Measurements from ENCODE around the gene MYBBP1A.

GRCh38 chr17:4582691-4583090, 27.5 kb upstream of the MYBBP1A start:
- TF ChIP-seq CTCF (IDR thresholded peaks at IDR 0.05 in 2 of 3, conservative IDR thresholded peaks at IDR 0.05 in 1 of 3; ENCODE audit: insufficient read depth in 2 of 3, low read depth in 1 of 3, low read length in 3 of 3) (no peak), ZC3H8 (IDR thresholded peaks at IDR 0.05) (no peak), MYC (IDR thresholded peaks at IDR 0.05; ENCODE audit: low read depth, low read length) (no peak), MYC (CRISPR knock-in tag; IDR thresholded peaks at IDR 0.05; ENCODE audit: borderline replicate concordance, low read depth) (no peak), NFATC3 (IDR thresholded peaks at IDR 0.05) (no peak), MCM5 (IDR thresholded peaks at IDR 0.05; ENCODE audit: low read depth) (no peak), IRF2 (CRISPR knock-in tag; IDR thresholded peaks at IDR 0.05) (no peak), ZFP36 (IDR thresholded peaks at IDR 0.05; ENCODE audit: low read depth, low read length, partially characterized antibody) (no peak), POU5F1 (IDR thresholded peaks at IDR 0.05; ENCODE audit: borderline replicate concordance, low read depth, low read length, partially characterized antibody) (no peak), MYNN (IDR thresholded peaks at IDR 0.05) (no peak), MYNN (CRISPR knock-in tag; IDR thresholded peaks at IDR 0.05) (no peak), LARP7 (IDR thresholded peaks at IDR 0.05) (no peak)

Measured in K562 (cell line).